ENCODE measurements around the gene MACIR. TPM values are rescaled to one million over a fixed set of nuclear protein-coding genes. Genes with fewer than 3 reads are reported as not detected.

MACIR gene
- total and polyA plus RNA-seq, 8 donors: 7.0 to 13.6 (median 12.1) TPM

DNA sequence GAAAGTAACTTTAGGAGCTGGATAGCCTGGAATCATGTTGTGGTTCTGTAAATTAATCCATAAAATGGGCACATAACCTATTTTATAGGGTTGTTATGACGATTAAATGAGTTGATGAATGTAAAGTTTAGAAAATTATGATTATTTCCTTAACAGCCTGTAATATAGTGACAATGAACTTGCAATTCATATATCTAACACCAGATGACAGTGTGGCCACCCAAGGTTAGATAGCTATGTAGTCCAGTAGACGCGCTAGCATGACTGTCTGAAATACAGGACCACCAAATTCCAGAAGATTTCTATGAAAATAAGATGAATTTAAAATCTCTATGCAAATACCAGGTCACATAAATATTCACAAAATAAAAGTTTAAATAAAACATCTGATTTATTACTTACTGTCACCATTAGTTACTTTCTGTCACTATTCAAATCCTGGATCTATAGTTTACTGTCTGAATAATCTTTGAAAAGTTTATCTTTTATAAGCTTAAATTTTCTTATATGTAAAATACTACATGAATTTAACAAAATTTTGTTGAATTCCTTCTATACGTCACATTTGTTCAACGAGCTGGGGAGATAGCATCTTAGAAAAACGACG lies 26.1 kb upstream of the MACIR start:
- no peaks in the 10 kb centered on the region for H3K27me3 ChIP-seq
- no peaks in the 10 kb centered on the region for H3K36me3 ChIP-seq
- H3K9me3 ChIP-seq: no peaks in the 10 kb centered on the region
- no peaks in the 10 kb centered on the region for H3K4me1 ChIP-seq
- peak in 1 of 4 donors; percentile 23 for DNase-seq
- peak; percentile 95 for ATAC-seq
- no peak overlapping the region for H3K4me3 ChIP-seq
- H3K27ac ChIP-seq: no peak overlapping the region
- intact Hi-C loops (cut with DNase I): loop anchor here in 1 of 2 donors (5.0 kb wide), 1 partner anchor 245 kb away; no protein-coding TSS in a partner anchor
- TF ChIP-seq, protein P1, sequence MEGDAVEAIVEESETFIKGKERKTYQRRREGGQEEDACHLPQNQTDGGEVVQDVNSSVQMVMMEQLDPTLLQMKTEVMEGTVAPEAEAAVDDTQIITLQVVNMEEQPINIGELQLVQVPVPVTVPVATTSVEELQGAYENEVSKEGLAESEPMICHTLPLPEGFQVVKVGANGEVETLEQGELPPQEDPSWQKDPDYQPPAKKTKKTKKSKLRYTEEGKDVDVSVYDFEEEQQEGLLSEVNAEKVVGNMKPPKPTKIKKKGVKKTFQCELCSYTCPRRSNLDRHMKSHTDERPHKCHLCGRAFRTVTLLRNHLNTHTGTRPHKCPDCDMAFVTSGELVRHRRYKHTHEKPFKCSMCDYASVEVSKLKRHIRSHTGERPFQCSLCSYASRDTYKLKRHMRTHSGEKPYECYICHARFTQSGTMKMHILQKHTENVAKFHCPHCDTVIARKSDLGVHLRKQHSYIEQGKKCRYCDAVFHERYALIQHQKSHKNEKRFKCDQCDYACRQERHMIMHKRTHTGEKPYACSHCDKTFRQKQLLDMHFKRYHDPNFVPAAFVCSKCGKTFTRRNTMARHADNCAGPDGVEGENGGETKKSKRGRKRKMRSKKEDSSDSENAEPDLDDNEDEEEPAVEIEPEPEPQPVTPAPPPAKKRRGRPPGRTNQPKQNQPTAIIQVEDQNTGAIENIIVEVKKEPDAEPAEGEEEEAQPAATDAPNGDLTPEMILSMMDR (IDR thresholded peaks at IDR 0.05): peak; percentile 50 to 83

DNA sequence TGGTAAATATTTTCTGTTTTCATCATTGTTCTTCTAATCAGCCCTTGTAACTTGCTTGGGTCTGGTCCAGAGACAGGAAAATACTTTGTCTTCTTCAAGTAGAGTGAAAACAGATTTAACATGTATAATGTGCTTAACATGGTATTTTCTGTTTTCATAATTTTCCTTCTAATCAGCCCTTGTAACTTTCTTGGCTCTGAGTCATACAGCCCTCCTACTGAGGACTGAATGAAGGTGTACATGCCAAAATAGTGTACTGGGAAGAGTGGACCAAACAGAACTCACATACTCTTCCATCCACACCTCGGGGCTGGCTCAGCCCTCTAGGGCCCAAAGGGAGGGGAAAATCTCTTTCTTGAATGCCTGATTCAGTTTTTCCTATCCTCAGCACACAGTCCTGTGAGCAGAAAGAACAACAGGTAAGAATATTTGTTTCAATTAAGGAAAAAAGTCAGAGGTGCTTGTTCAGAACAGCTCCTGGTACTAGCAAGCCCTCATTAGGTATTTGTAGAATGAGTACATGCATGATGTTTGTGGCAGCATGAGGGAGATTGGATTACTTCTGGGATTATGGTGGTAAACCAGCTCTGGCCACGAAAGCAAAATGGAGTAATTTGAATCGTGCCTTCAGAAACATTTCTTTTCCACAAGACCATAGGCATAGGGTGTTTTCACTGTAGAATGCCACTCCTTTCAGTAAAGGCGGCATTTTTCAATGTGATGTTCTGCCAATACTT lies 24.2 kb upstream of the MACIR start:
- DNase-seq (no peak), ATAC-seq (peak; percentile 47)
- Histone ChIP-seq H3K27ac (no peak overlapping the region), H3K4me1 (no peaks in the 10 kb centered on the region), H3K27me3 (no peaks in the 10 kb centered on the region), H3K4me3 (no peak overlapping the region), H3K36me3 (no peaks in the 10 kb centered on the region), H3K9me3 (peaks cover 0 to 8% of the 10 kb centered on the region in 2 donors)
- TF ChIP-seq, protein P1 (IDR thresholded peaks at IDR 0.05): no peak
- intact Hi-C loops (cut with DNase I): loop anchor here in 1 of 2 donors (5.0 kb wide), 1 partner anchor 243 kb away; no protein-coding TSS in a partner anchor

DNA sequence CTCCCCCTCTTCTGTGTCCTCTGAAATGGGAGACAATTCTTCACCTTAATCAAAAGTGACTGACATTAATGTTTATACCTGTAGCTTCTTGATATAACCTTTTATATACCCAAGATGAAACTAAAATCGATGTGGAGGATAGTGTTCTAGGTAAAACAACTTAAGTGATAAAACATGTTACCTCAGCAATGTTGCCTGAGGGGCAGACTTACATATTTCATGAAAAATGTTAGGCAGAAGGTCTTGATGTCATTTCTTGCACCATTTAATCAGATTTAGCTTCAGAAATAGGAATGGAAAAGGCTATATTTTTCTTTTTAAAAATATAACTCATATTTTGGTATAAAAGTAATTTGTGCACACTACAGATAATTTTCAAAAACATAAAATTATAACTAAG lies 22.7 kb upstream of the MACIR start:
- no peak overlapping the region for H3K4me3 ChIP-seq
- no peaks in the 10 kb centered on the region for H3K4me1 ChIP-seq
- intact Hi-C loops (cut with DNase I): no loop called here
- no peak overlapping the region for H3K27ac ChIP-seq
- no peak for ATAC-seq
- peaks cover 0 to 17% of the 10 kb centered on the region in 2 donors for H3K9me3 ChIP-seq
- H3K36me3 ChIP-seq: no peaks in the 10 kb centered on the region
- no peaks in the 10 kb centered on the region for H3K27me3 ChIP-seq
- no peak for DNase-seq
- TF ChIP-seq, protein P1 (IDR thresholded peaks at IDR 0.05): no peak

DNA sequence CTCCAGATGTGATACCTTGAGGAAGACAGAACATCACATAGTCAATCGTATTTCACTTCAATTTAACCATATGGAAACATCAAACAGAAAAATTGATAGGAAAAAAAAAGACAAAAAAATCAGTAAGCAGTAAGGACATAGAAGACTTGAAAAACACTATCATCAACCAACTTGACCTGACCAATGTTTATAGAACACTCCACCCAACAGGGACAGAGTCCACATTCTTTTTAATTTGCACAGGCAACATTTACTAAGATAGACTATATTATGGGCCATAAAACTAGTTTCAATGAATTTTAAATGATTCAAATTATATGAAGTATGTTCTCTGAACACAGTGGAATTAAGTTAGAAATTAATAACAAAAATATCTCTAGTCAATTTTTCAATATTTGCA lies 20.8 kb upstream of the MACIR start:
- TF ChIP-seq, protein P1 (IDR thresholded peaks at IDR 0.05): no peak
- H3K4me3 ChIP-seq: no peak overlapping the region
- ATAC-seq: no peak
- no peak overlapping the region for H3K27ac ChIP-seq
- intact Hi-C loops (cut with DNase I): no loop called here
- peaks cover 0 to 17% of the 10 kb centered on the region in 2 donors for H3K9me3 ChIP-seq
- H3K4me1 ChIP-seq: no peaks in the 10 kb centered on the region
- no peaks in the 10 kb centered on the region for H3K36me3 ChIP-seq
- no peaks in the 10 kb centered on the region for H3K27me3 ChIP-seq
- DNase-seq: no peak

DNA sequence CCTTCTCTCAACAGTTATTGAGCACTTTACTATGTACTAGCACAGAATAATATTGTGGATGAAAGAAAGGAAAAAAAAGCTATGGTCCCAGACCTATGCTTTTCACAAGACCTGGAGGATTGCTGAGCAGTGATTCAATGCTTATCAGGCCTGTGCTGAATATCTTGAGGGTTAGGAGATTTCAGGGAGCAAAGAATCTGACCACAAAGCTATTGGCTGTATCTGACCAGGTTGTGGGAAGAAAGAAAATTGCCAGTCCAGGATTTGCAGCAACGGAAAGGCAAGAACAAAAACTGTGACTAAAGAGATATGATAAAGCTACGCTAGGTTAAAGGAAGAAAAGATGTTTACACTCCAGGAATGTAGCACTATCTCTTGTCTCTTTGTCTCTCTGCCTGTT lies 14.9 kb upstream of the MACIR start:
- Histone ChIP-seq H3K27me3 (no peaks in the 10 kb centered on the region), H3K4me3 (no peak overlapping the region), H3K27ac (no peak overlapping the region), H3K4me1 (no peaks in the 10 kb centered on the region), H3K9me3 (peaks cover 0 to 16% of the 10 kb centered on the region in 2 donors), H3K36me3 (no peaks in the 10 kb centered on the region)
- TF ChIP-seq, protein P1 (IDR thresholded peaks at IDR 0.05): no peak
- intact Hi-C loops (cut with DNase I): no loop called here
- no peak for ATAC-seq
- no peak for DNase-seq

All from left lung (tissue), 10 donors.